ENCODE results near the gene RYR1. TPM values are rescaled to one million over a fixed set of nuclear protein-coding genes. Genes with fewer than 3 reads are reported as not detected.

The RYR1 gene
- total RNA-seq, 1 donor from 2014 or later: 0.03 TPM

GRCh38 chr19:38617764-38618589 is 184.5 kb downstream of the RYR1 start, which contains the start of gene MAP4K1:
Gene MAP4K1 (minus strand): TSS chr19:38617953. CDS start chr19:38617895, 58 bp downstream.
- Mint-ChIP-seq H3K9me3 (ENCODE audit: unreplicated experiment) (no peaks in the 10 kb centered on the region), H3K36me3 (ENCODE audit: unreplicated experiment) (peaks cover 9% of the 10 kb centered on the region), H3K27ac (ENCODE audit: unreplicated experiment) (peak within 1 kb of the TSS; percentile 94), H3K4me3 (ENCODE audit: unreplicated experiment) (peak within 1 kb of the TSS; percentile 98), H3K4me1 (ENCODE audit: unreplicated experiment) (peaks cover 20% of the 10 kb centered on the region), H3K27me3 (ENCODE audit: unreplicated experiment) (peaks cover 3% of the 10 kb centered on the region)
- no peak for DNase-seq (ENCODE audit: extremely low spot score, unreplicated experiment)
- TF ChIP-seq, protein P1, sequence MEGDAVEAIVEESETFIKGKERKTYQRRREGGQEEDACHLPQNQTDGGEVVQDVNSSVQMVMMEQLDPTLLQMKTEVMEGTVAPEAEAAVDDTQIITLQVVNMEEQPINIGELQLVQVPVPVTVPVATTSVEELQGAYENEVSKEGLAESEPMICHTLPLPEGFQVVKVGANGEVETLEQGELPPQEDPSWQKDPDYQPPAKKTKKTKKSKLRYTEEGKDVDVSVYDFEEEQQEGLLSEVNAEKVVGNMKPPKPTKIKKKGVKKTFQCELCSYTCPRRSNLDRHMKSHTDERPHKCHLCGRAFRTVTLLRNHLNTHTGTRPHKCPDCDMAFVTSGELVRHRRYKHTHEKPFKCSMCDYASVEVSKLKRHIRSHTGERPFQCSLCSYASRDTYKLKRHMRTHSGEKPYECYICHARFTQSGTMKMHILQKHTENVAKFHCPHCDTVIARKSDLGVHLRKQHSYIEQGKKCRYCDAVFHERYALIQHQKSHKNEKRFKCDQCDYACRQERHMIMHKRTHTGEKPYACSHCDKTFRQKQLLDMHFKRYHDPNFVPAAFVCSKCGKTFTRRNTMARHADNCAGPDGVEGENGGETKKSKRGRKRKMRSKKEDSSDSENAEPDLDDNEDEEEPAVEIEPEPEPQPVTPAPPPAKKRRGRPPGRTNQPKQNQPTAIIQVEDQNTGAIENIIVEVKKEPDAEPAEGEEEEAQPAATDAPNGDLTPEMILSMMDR (IDR thresholded peaks at IDR 0.05): no peak

- peak; percentile 99 for DNase-seq (ENCODE audit: extremely low spot score, unreplicated experiment)
- H3K4me3 Mint-ChIP-seq (ENCODE audit: unreplicated experiment): peak within 1 kb of the TSS; percentile 98
- H3K27me3 Mint-ChIP-seq (ENCODE audit: unreplicated experiment): peaks cover 3% of the 10 kb centered on the region
- no peaks in the 10 kb centered on the region for H3K9me3 Mint-ChIP-seq (ENCODE audit: unreplicated experiment)
- peaks cover 20% of the 10 kb centered on the region for H3K4me1 Mint-ChIP-seq (ENCODE audit: unreplicated experiment)
- peaks cover 13% of the 10 kb centered on the region for H3K36me3 Mint-ChIP-seq (ENCODE audit: unreplicated experiment)
- TF ChIP-seq, protein P1 (IDR thresholded peaks at IDR 0.05): no peak
- peak within 1 kb of the TSS; percentile 94 for H3K27ac Mint-ChIP-seq (ENCODE audit: unreplicated experiment)
Measured at GRCh38 chr19:38618590-38619360, 185.3 kb downstream of the RYR1 start, which contains the start of gene EIF3K. Gene EIF3K (plus strand): TSS chr19:38619188. CDS start chr19:38619269, 81 bp downstream.

DNA sequence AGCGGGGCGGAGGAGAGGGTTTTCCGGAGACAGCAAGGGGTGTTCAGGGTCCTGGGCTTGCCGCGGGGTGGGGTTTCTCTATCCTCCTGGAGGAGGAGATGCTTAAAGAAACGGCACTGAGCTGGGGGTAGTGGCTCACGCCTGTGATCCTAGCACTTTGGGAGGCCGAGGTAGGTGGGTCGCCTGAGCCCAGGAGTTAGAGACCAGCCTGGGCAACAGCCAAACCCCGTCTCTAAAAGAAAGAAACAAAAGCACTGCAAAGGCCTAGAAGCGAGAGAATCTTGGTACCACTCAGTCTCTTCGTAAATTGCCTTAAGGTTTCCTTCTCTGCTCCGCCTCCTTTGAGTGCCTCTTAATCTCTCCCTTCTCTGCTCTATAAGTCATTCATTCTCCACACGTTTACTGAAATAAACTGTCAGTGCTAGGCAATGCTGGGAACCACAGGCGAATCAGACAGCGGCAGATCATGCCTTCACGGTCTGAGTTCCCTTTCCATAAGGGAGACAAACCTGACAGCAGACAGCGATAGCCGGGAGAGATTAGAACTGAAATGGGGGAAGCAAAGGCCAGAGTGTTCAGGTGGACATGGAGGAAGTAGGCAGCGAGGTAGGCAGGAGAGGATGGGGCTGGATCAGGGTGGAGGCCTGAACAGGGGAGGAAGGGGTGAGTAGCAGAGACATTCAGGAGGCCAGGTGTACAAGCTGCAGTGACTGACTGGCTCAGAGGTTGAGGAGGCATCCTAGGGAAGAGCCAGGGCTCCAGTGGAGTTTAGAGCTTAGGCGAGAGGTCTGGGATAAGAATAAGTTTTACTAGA is 186.1 kb downstream of the RYR1 start:
- Mint-ChIP-seq H3K4me3 (ENCODE audit: unreplicated experiment) (peak overlapping the region; percentile 98), H3K27ac (ENCODE audit: unreplicated experiment) (peak overlapping the region; percentile 94), H3K27me3 (ENCODE audit: unreplicated experiment) (peaks cover 3% of the 10 kb centered on the region), H3K9me3 (ENCODE audit: unreplicated experiment) (no peaks in the 10 kb centered on the region), H3K4me1 (ENCODE audit: unreplicated experiment) (peaks cover 20% of the 10 kb centered on the region), H3K36me3 (ENCODE audit: unreplicated experiment) (peaks cover 16% of the 10 kb centered on the region)
- TF ChIP-seq, protein P1 (IDR thresholded peaks at IDR 0.05): no peak
- no peak for DNase-seq (ENCODE audit: extremely low spot score, unreplicated experiment)

- Mint-ChIP-seq H3K9me3 (ENCODE audit: unreplicated experiment) (no peaks in the 10 kb centered on the region), H3K27me3 (ENCODE audit: unreplicated experiment) (no peaks in the 10 kb centered on the region), H3K36me3 (ENCODE audit: unreplicated experiment) (peaks cover 31% of the 10 kb centered on the region), H3K4me3 (ENCODE audit: unreplicated experiment) (no peak overlapping the region), H3K4me1 (ENCODE audit: unreplicated experiment) (peaks cover 5% of the 10 kb centered on the region), H3K27ac (ENCODE audit: unreplicated experiment) (no peak overlapping the region)
- TF ChIP-seq, protein P1 (IDR thresholded peaks at IDR 0.05): no peak
- DNase-seq (ENCODE audit: extremely low spot score, unreplicated experiment): no peak
Measured at GRCh38 chr19:38624822-38625221, 191.3 kb downstream of the RYR1 start.
